ENCODE measurements around the gene TUG1. TPM values are rescaled to one million over a fixed set of nuclear protein-coding genes. Genes with fewer than 3 reads are reported as not detected.

Gene TUG1
- total and polyA plus RNA-seq, 9 of the 15 experiments (the other 6 are each of a cell fraction or from before 2014, with no cell fraction given), result 24.7 to 132 (median 58.9) TPM

- ChIA-PET POLR2A (interaction anchor here (0.8 kb wide), 1 partner anchor 12 kb away, joined by 3 read pairs; no protein-coding TSS in a partner anchor), CTCF (ENCODE audit: low intra/inter-chr PET ratio) (no interaction called here)
- Histone ChIP-seq H3K4me1 (replicated peaks in 1 of 2; ENCODE audit: control insufficient read depth in 2 of 2, insufficient read depth in 2 of 2, low read length in 2 of 2) (no peaks in the 10 kb centered on the region), H3K36me3 (ENCODE audit: control insufficient read depth, insufficient read depth, low read length) (no peaks in the 10 kb centered on the region), H3K79me2 (ENCODE audit: control insufficient read depth, insufficient read depth, low read length) (no peaks in the 10 kb centered on the region), H3K27ac (ENCODE audit: extremely low read depth, low read depth, low read length) (no peak overlapping the region), H3K4me2 (ENCODE audit: insufficient read depth, low read length) (no peak overlapping the region), H2AFZ (ENCODE audit: low read depth, low read length) (no peak overlapping the region), H3K4me3 (no peak overlapping the region), H3K27me3 (ENCODE audit: control insufficient read depth in 2 of 2, insufficient read depth in 2 of 2, low read length in 2 of 2) (no peaks in the 10 kb centered on the region), H4K20me1 (replicated peaks; ENCODE audit: control insufficient read depth, insufficient read depth, low read length) (no peaks in the 10 kb centered on the region), H3K9me3 (replicated peaks; ENCODE audit: control insufficient read depth, insufficient read depth, low read depth, low read length) (no peaks in the 10 kb centered on the region), H3K9ac (ENCODE audit: insufficient read depth in 1 of 2, low read depth in 2 of 2, low read length in 2 of 2) (no peak overlapping the region), H3K9me1 (ENCODE audit: control insufficient read depth, insufficient read depth, low read length) (no peaks in the 10 kb centered on the region)
- BruUV-seq (replicated peaks), result no TSS peak
- in situ Hi-C loops (cut with MboI), result no loop called here
- DNase-seq (ENCODE audit: extremely low read depth in 1 of 4, low spot score in 3 of 4) (no peak), ATAC-seq (no peak), FAIRE-seq (no peak)
- no peak for TF ChIP-seq SREBF2 (CRISPR knock-in tag; IDR thresholded peaks at IDR 0.05)
- no peak for TF ChIP-seq RAD21 (CRISPR knock-in tag; conservative IDR thresholded peaks at IDR 0.05 in 1 of 2, IDR thresholded peaks at IDR 0.05 in 1 of 2)
- TF ChIP-seq, protein P1, sequence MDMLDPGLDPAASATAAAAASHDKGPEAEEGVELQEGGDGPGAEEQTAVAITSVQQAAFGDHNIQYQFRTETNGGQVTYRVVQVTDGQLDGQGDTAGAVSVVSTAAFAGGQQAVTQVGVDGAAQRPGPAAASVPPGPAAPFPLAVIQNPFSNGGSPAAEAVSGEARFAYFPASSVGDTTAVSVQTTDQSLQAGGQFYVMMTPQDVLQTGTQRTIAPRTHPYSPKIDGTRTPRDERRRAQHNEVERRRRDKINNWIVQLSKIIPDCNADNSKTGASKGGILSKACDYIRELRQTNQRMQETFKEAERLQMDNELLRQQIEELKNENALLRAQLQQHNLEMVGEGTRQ (CRISPR knock-in tag; IDR thresholded peaks at IDR 0.05), result no peak
- no peak for TF ChIP-seq JUNB (CRISPR knock-in tag; conservative IDR thresholded peaks at IDR 0.05)
- TF ChIP-seq XRCC4 (IDR thresholded peaks at IDR 0.05; ENCODE audit: extremely low read depth, insufficient read depth, insufficient read length), result no peak
- TF ChIP-seq NFRKB (IDR thresholded peaks at IDR 0.05; ENCODE audit: low read depth), result no peak
- TF ChIP-seq KLF10 (CRISPR knock-in tag; IDR thresholded peaks at IDR 0.05), result no peak
- no peak for TF ChIP-seq SMARCB1 (IDR thresholded peaks at IDR 0.05; ENCODE audit: insufficient read length, low read depth)
- no peak for TF ChIP-seq ATF1 (CRISPR knock-in tag; IDR thresholded peaks at IDR 0.05)
- no peak for TF ChIP-seq ATF1 (tag; IDR thresholded peaks at IDR 0.05)
- TF ChIP-seq KLF6 (CRISPR knock-in tag; IDR thresholded peaks at IDR 0.05; ENCODE audit: borderline replicate concordance), result no peak
- TF ChIP-seq LEF1 (IDR thresholded peaks at IDR 0.05), result no peak
- TF ChIP-seq RBM17 (IDR thresholded peaks at IDR 0.05; ENCODE audit: borderline replicate concordance, low read depth, low read length), result no peak
- no peak for TF ChIP-seq NCOR1 (IDR thresholded peaks at IDR 0.05)
- TF ChIP-seq, protein P2, sequence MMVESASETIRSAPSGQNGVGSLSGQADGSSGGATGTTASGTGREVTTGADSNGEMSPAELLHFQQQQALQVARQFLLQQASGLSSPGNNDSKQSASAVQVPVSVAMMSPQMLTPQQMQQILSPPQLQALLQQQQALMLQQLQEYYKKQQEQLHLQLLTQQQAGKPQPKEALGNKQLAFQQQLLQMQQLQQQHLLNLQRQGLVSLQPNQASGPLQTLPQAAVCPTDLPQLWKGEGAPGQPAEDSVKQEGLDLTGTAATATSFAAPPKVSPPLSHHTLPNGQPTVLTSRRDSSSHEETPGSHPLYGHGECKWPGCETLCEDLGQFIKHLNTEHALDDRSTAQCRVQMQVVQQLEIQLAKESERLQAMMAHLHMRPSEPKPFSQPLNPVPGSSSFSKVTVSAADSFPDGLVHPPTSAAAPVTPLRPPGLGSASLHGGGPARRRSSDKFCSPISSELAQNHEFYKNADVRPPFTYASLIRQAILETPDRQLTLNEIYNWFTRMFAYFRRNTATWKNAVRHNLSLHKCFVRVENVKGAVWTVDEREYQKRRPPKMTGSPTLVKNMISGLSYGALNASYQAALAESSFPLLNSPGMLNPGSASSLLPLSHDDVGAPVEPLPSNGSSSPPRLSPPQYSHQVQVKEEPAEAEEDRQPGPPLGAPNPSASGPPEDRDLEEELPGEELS (CRISPR knock-in tag; IDR thresholded peaks at IDR 0.05; ENCODE audit: borderline replicate concordance), result no peak
- no peak for TF ChIP-seq CBX1 (IDR thresholded peaks at IDR 0.05; ENCODE audit: low read depth)
- no peak for TF ChIP-seq PREB (CRISPR knock-in tag; IDR thresholded peaks at IDR 0.05)
- intact Hi-C loops (cut with micrococcal nuclease), result no loop called here
- WGBS (ENCODE audit: insufficient coverage, low coverage, missing lambda C conversion rate), result 12% methylated on average over 5 of the region's 5 CpGs
These were observed 53.5 kb downstream of the TUG1 start for GRCh38 chr22:31022516-31022915.
